Stimulated activated naive B cell treated with anti-CD40 and anti-IgM and Interleukin-4, amounts not matched to agents 10 μg/mL and 1 μg/mL and 100 μg/mL, for 72 hours (primary cell): ENCODE data around the gene PLXND1.

ENCODE experiments used
- ATAC-seq, 2 donors: fragments of 150-1000 bp; cut with Tn5 transposase; replicated peaks; 2 replicates each; pipeline ENCODE4 v1.10.0; 2021; ENCODE audit warnings: moderate library complexity in 1 of 2
- DNase-seq: peaks from one replicate; pipeline ENCODE4 v3.0.0; 2021
- H3K27ac Mint-ChIP-seq: one replicate; pipeline ENCODE4 v1.8.0; 2022; ENCODE audit warnings: mild to moderate bottlenecking, mixed read lengths
- H3K27me3 Mint-ChIP-seq, 2 donors: one replicate each; pipeline ENCODE4 v1.8.0; 2022; ENCODE audit warnings: mixed read lengths in 2 of 2
- H3K36me3 Mint-ChIP-seq, 2 donors: one replicate each; pipeline ENCODE4 v1.8.0; 2022; ENCODE audit warnings: mixed read lengths in 2 of 2, mild to moderate bottlenecking in 1 of 2
- H3K4me1 Mint-ChIP-seq, 2 donors: one replicate each; pipeline ENCODE4 v1.8.0; 2022; ENCODE audit warnings: mixed read lengths in 2 of 2, mild to moderate bottlenecking in 1 of 2
- H3K4me3 Mint-ChIP-seq, 2 donors: one replicate each; pipeline ENCODE4 v1.8.0; 2022; ENCODE audit warnings: mild to moderate bottlenecking in 2 of 2, mixed read lengths in 2 of 2, moderate library complexity in 1 of 2
- H3K9me3 Mint-ChIP-seq, 2 donors: one replicate each; pipeline ENCODE4 v1.8.0; 2022; ENCODE audit warnings: mixed read lengths in 2 of 2, mild to moderate bottlenecking in 1 of 2

PLXND1 gene

DNA sequence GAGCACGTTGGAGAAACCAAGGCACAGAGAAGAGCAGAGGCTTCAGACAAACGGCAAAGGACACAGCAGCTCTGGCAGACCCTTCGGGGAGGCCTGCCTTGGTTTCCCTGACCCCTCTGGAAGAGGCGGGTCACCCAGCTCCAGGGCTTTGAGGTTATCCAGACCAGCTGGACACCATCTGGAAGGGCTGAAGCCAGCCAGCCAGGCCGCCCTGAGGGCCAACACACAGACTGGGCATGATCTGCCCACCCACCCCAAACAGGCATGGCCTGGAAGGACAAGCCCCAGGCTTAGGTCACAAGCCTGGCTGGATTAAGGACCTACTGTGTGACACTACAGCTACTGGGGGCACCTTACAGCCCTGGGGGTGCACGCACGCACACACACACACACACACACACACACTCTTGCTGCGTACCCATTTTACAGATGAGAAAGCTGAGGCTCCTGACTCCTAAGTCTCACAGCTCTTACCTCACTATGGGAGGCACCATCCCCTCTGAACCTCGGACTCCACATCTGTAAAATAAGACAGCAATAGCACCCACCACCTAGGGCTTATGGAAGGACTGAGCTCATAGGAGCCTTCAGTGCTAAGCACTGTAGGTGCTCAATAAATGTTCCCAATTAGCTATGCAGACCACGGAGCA, 10.8 kb downstream of the PLXND1 start:
- H3K4me3 Mint-ChIP-seq, result no peak overlapping the region
- H3K27ac Mint-ChIP-seq, result no peak overlapping the region
- DNase-seq, result no peak
- H3K36me3 Mint-ChIP-seq, result no peaks in the 10 kb centered on the region
- H3K4me1 Mint-ChIP-seq, result peaks cover 22 to 30% of the 10 kb centered on the region in 2 donors
- no peak for ATAC-seq
- peaks cover 32 to 35% of the 10 kb centered on the region in 2 donors for H3K27me3 Mint-ChIP-seq
- H3K9me3 Mint-ChIP-seq, result no peaks in the 10 kb centered on the region

DNA sequence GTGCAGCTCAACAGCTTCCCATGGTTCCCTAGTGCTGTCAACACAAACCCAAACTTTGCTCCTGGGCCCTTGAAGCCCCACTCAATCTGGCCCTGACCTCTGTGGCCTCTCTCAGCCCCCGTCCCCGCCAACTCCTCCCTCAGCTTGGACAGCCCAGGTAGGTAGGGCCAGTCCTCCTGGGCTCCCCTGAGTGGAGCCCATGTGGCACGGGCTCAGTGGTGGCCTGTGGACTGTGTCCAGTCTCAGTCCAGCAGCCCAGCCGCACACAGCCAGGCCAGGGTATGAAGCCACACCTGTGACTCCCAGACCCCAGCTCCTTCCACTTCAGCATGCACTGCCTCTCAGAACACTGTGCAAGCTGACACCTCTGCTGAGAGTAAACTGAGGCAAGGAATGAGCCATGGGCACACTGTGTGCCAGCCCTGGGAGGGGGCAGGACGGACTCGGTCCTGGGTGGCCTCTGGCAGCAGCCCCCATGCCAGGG, 11.5 kb downstream of the PLXND1 start:
- Mint-ChIP-seq H3K27me3 (peaks cover 32 to 35% of the 10 kb centered on the region in 2 donors), H3K4me3 (no peak overlapping the region), H3K27ac (no peak overlapping the region), H3K36me3 (no peaks in the 10 kb centered on the region), H3K4me1 (peaks cover 22 to 28% of the 10 kb centered on the region in 2 donors), H3K9me3 (no peaks in the 10 kb centered on the region)
- no peak for ATAC-seq
- DNase-seq, result no peak

DNA sequence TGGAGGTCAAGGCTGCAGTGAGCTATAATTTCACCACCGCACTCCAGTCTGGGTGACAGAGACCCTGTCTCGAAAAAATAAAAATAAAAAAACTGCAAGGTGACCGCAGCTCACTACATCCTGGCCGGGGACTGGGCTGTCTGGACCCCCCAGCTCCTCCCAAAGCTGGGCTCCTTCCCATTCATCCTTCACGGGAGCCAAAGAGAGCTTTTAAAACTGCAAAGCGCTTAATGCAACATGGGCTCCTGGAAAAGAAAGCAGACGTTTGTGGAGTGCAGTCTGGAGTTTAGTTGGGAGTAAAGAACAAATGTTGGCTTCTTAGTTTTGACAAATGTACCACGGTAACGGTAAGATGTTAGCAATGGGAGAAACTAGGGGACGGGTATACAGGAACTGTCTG, 12.1 kb downstream of the PLXND1 start:
- H3K9me3 Mint-ChIP-seq, result no peaks in the 10 kb centered on the region
- DNase-seq, result no peak
- no peak for ATAC-seq
- H3K4me3 Mint-ChIP-seq, result no peak overlapping the region
- H3K36me3 Mint-ChIP-seq, result no peaks in the 10 kb centered on the region
- no peak overlapping the region for H3K27ac Mint-ChIP-seq
- H3K4me1 Mint-ChIP-seq, result peaks cover 20 to 23% of the 10 kb centered on the region in 2 donors
- H3K27me3 Mint-ChIP-seq, result peaks cover 32 to 35% of the 10 kb centered on the region in 2 donors

DNA sequence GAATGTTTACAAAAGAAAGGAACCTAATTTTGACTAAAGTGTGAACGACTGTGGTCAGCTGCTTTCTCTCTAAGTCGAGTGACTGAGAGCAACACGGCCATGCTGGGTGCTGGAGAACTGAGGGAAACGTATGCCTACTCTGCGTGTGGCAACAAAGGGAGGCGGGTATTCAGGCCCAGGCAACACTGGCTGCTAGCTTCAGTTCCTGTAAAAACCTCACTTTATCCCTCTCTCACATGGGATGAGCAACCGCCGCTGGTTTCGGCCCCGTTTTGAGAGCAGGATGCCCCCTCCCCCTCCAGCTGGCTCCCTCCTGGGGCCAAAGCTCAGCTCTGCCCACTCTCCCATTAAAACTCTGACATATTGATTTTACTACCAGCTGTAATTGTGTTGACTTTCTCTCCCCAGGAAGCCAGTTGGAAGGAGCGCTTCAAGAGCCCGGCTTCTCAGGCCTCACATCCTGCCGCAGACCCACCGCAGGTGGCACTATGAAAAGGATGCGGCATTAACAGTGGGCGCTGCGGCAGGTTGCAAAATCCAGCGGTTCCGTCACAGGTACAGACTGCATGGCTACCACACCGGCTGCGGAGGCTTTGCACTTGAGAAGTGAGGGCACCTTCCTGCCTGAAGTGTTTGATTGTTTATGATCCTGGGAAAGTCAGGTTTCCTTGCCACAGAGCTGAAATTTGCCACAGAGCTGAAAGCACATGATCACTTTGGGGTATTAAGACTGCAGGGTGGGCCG, 12.7 kb downstream of the PLXND1 start:
- ATAC-seq (peak; percentile 48 to 64), DNase-seq (no peak)
- peak overlapping the region; percentile 79 for H3K27ac Mint-ChIP-seq
- no peaks in the 10 kb centered on the region for H3K9me3 Mint-ChIP-seq
- peaks cover 32 to 35% of the 10 kb centered on the region in 2 donors for H3K27me3 Mint-ChIP-seq
- peak overlapping the region; percentile 53 to 60 for H3K4me3 Mint-ChIP-seq
- H3K4me1 Mint-ChIP-seq, result peaks cover 19 to 22% of the 10 kb centered on the region in 2 donors
- no peaks in the 10 kb centered on the region for H3K36me3 Mint-ChIP-seq

GRCh38 chr3:129593230-129593594, 13.3 kb downstream of the PLXND1 start:
- ATAC-seq, result peak in 1 of 2 donors; percentile 6
- peak overlapping the region; percentile 54 to 60 for H3K4me3 Mint-ChIP-seq
- H3K27ac Mint-ChIP-seq, result peak overlapping the region; percentile 76
- DNase-seq, result no peak
- H3K36me3 Mint-ChIP-seq, result no peaks in the 10 kb centered on the region
- peaks cover 19 to 22% of the 10 kb centered on the region in 2 donors for H3K4me1 Mint-ChIP-seq
- H3K27me3 Mint-ChIP-seq, result peaks cover 29 to 31% of the 10 kb centered on the region in 2 donors
- no peaks in the 10 kb centered on the region for H3K9me3 Mint-ChIP-seq

DNA sequence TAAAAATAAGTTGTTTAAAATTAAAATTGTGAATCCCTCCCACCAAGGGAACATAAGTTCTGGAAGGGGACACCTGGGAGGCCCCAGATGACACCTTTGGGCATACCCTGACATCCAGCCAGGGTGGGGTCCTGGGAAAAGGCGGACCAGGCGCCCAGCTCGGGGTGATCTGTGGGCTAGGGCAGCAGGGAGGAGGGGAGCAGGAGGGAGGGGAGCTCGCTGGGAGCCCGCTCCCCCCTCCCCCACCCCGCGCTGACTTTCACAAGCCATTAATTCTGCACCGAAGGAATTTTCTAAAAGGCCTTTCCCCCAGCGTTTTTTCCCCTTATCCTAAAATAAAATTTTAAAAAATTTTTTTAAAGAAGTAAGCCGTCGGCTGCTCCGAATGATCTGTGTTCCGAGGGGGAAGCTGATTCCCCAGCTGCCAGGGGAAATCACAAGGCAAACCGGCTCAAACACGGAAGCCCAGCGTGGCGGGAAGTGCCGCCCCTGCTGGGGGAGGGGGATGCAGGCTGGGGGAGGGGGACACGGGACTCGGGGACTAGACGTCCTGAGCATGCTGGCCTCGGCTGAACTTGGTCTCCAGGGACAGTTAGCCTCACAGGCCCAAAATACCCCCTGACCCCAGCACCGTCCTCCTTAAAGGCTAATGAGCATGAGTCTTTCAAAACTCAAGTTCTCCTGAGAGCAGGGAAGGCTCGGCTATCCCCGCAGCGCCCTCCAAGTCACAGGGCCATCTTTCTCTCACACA, 13.9 kb downstream of the PLXND1 start:
- no peaks in the 10 kb centered on the region for H3K9me3 Mint-ChIP-seq
- H3K4me1 Mint-ChIP-seq, result peaks cover 19 to 22% of the 10 kb centered on the region in 2 donors
- peak overlapping the region; percentile 54 to 60 for H3K4me3 Mint-ChIP-seq
- DNase-seq (no peak), ATAC-seq (peak in 1 of 2 donors; percentile 19)
- H3K27ac Mint-ChIP-seq, result peak overlapping the region; percentile 9
- H3K36me3 Mint-ChIP-seq, result no peaks in the 10 kb centered on the region
- peaks cover 24 to 27% of the 10 kb centered on the region in 2 donors for H3K27me3 Mint-ChIP-seq

DNA sequence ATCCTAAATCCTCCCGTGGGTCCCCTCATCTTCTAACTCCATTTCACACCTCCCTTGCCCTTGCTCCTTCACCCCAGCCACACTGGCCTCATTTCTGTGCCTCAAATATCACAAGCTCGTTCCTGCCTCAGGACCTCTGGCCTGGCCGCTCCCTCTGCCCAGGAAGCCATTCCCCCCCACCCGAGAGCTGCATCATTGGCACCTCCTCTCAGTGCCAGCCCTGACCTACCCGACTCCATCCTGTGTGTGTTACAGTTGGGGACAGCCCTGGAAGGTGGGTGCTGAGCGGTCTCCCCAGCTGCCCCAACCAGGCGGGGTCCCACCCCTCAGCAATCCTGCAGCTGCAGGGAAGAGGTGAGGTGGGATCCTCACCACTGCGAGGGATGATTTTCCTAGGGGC, 14.5 kb downstream of the PLXND1 start:
- ATAC-seq, result no peak
- H3K4me3 Mint-ChIP-seq, result no peak overlapping the region

DNA sequence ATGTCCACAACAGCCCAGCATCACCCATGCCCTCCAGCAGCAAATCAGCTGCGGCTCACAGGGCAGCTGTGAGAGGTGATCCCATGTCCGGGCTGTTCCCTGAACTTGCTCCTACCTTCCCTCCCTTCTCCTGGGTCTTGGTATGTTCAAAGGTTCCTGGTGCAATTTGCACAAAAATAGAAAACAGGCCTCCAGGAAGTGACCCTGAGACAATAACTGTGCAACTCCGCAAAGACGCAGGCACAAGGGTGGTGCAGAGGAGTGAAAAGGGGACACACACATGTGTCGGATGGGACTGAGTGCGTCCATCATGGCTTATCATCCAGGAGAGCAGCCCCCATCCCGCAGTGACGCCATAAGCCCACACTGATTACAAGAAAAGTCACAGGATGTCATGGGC, 16.3 kb downstream of the PLXND1 start:
- Mint-ChIP-seq H3K4me3 (no peak overlapping the region), H3K4me1 (peaks cover 19 to 22% of the 10 kb centered on the region in 2 donors), H3K9me3 (no peaks in the 10 kb centered on the region), H3K27ac (no peak overlapping the region), H3K27me3 (peaks cover 22 to 25% of the 10 kb centered on the region in 2 donors), H3K36me3 (no peaks in the 10 kb centered on the region)
- DNase-seq (no peak), ATAC-seq (no peak)

More for the DNA sequence above, 14.5 kb downstream of the PLXND1 start:
- DNase-seq, result no peak
- Mint-ChIP-seq H3K27me3 (peaks cover 24 to 27% of the 10 kb centered on the region in 2 donors), H3K4me1 (peaks cover 19 to 22% of the 10 kb centered on the region in 2 donors), H3K9me3 (no peaks in the 10 kb centered on the region), H3K27ac (no peak overlapping the region), H3K36me3 (no peaks in the 10 kb centered on the region)

DNA sequence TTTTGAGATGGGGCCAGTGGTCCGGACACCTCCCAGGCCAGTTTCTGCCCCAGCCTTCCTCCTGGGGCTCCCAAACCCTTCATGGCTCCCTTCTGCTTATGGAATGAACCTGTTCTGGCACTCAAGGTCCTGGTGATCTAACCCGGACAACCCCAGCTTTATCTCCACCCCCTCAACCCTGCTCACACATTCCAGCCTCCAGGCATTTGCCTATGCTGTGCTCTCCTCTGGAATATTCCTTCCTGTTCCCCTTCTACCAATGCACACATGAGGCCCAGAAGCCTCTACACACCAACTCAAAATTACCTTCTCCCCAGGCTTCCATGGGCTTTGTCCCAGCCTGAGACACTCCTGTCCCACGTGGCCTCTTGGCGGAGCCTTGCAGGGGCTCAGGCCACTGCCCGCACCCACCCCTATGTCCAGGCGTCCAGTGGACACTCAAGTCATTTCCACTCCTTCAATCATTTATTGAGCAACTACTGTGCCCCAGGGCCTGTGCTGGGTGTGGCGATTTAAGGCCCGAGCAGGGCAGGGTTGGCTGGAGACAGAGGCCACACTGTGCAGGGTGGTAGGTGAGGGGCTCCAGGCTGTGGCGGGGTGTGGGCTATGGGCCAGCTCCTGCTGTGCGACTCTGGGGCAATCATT, 18.8 kb downstream of the PLXND1 start:
- no peaks in the 10 kb centered on the region for H3K9me3 Mint-ChIP-seq
- no peak overlapping the region for H3K27ac Mint-ChIP-seq
- H3K36me3 Mint-ChIP-seq, result no peaks in the 10 kb centered on the region
- peaks cover 0 to 8% of the 10 kb centered on the region in 2 donors for H3K27me3 Mint-ChIP-seq
- H3K4me3 Mint-ChIP-seq, result no peak overlapping the region
- DNase-seq (no peak), ATAC-seq (no peak)
- H3K4me1 Mint-ChIP-seq, result peaks cover 6 to 8% of the 10 kb centered on the region in 2 donors

GRCh38 chr3:129586746-129587430, 19.6 kb downstream of the PLXND1 start:
- Mint-ChIP-seq H3K9me3 (no peaks in the 10 kb centered on the region), H3K4me3 (no peak overlapping the region), H3K27me3 (peaks cover 0 to 5% of the 10 kb centered on the region in 2 donors), H3K4me1 (peaks cover 3 to 6% of the 10 kb centered on the region in 2 donors), H3K36me3 (no peaks in the 10 kb centered on the region), H3K27ac (no peak overlapping the region)
- ATAC-seq (no peak), DNase-seq (no peak)

- Mint-ChIP-seq H3K4me1 (peaks cover 0 to 2% of the 10 kb centered on the region in 2 donors), H3K27me3 (no peaks in the 10 kb centered on the region), H3K27ac (no peak overlapping the region), H3K9me3 (no peaks in the 10 kb centered on the region), H3K36me3 (no peaks in the 10 kb centered on the region), H3K4me3 (no peak overlapping the region)
- ATAC-seq (no peak), DNase-seq (no peak)
Observed at GRCh38 chr3:129585949-129586657, 20.4 kb downstream of the PLXND1 start.

DNA sequence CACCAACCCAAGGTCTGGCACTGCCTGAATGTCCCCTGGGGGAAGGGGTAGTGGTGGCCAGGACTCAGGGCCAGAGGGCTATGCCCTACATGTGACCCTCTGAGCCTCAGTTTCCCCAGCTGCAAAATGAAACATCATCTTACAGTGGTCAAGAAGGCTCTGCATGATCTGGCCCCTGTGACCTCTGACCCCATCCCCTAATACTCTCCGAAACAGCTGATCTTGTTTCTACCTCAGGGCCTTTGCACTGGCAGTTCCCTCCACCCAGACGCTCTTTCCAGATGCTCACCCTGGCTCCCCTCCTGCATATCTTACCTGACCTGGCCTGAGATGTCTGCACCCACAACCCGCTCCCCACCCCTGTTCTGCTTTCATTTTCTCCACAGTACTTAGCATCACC, 21.8 kb downstream of the PLXND1 start:
- Mint-ChIP-seq H3K9me3 (no peaks in the 10 kb centered on the region), H3K36me3 (no peaks in the 10 kb centered on the region), H3K4me3 (no peak overlapping the region), H3K27me3 (no peaks in the 10 kb centered on the region), H3K4me1 (peaks cover 0 to 5% of the 10 kb centered on the region in 2 donors), H3K27ac (no peak overlapping the region)
- DNase-seq (no peak), ATAC-seq (no peak)

- Mint-ChIP-seq H3K27me3 (no peaks in the 10 kb centered on the region), H3K36me3 (no peaks in the 10 kb centered on the region), H3K27ac (no peak overlapping the region), H3K4me3 (no peak overlapping the region), H3K4me1 (peaks cover 9 to 12% of the 10 kb centered on the region in 2 donors), H3K9me3 (no peaks in the 10 kb centered on the region)
- no peak for DNase-seq
- no peak for ATAC-seq
Observed at GRCh38 chr3:129583289-129583688, 23.2 kb downstream of the PLXND1 start.
